M059J (cell line): ENCODE results near the gene TUBB1. TPM values are rescaled to one million over a fixed set of nuclear protein-coding genes. Genes with fewer than 3 reads are reported as not detected.

Experiments
- total RNA-seq: library from RNA; depleted of rRNA; stranded (reverse); fragments of >200 nt; shearing (Covaris generic); gene quantifications from 2 replicates; pipeline ENCODE4 v1.2.3, GENCODE V29; 2014; rRNA removed

Gene TUBB1
- total RNA-seq, 1 experiment from 2014 or later: 0.17 TPM

Other genes starting within 250 kb of the TUBB1 start
- gene GNAS-AS1, start 168.5 kb upstream of the TUBB1 start, total RNA-seq: 1.0 TPM in 1 of 2 replicates, not detected in the other
- gene GNAS, start 166.7 kb upstream of the TUBB1 start, total RNA-seq: 1,151 and 1,551 TPM in 2 replicates
- 64.8 and 85.1 TPM in 2 replicates for gene NELFCD, start 38.2 kb upstream of the TUBB1 start, total RNA-seq
- 12.4 and 14.9 TPM in 2 replicates for gene CTSZ, start 12.2 kb upstream of the TUBB1 start, total RNA-seq
- gene ATP5F1E, start 12.9 kb downstream of the TUBB1 start, total RNA-seq: 71.7 and 100 TPM in 2 replicates
- gene PRELID3B, start 23.4 kb downstream of the TUBB1 start, total RNA-seq: 112 and 114 TPM in 2 replicates
- gene ZNF831, start 144.4 kb downstream of the TUBB1 start, total RNA-seq: not detected in 2 replicates